T-cell (primary cell): Measurements from ENCODE around the gene ARHGAP40. TPM values are rescaled to one million over a fixed set of nuclear protein-coding genes. Genes with fewer than 3 reads are reported as not detected.
A peak's percentile ranks its signal among the peaks of the same experiment; 100 is the strongest.

Experiments
- ATAC-seq, 4 experiments: fragments of 200-7000 bp in 3 of 4; fragments of 150-1000 bp in 1 of 4; cut with Tn5 transposase; replicated peaks in 1 of 4; 1 replicate in 3 of 4; 2 replicates in 1 of 4; pipeline ENCODE4 v1.10.0; 2021; ENCODE audit warnings: moderate library complexity in 3 of 4, mild to moderate bottlenecking in 2 of 4, moderate number of reproducible peaks in 1 of 4
- CTCF ChIA-PET, 2 donors: fragments of 300-600 bp; sonication (Branson Sonifier 250); formaldehyde crosslinking; loops; one replicate each; lab custom pipeline; 2022; ENCODE audit warnings: antibody characterized with exemption in 2 of 2; lab: Charles Lee
- POLR2A ChIA-PET, 2 donors: fragments of 300-600 bp; sonication (Branson Sonifier 250); formaldehyde crosslinking; loops; one replicate each; lab custom pipeline; 2022; ENCODE audit warnings: antibody characterized with exemption in 2 of 2; lab: Charles Lee
- DNase-seq, 35 experiments: peaks; one replicate each; pipeline versions ENCODE4 v3.0.0 to v3.0.0-alpha.2; 2013 to 2023
- H3K27ac ChIP-seq: one replicate; pipeline ENCODE4 v1.5.1; 2013; ENCODE audit warnings: low read length
- H3K27me3 ChIP-seq, 2 experiments: replicated peaks in 1 of 2; 1 replicate in 1 of 2; 2 replicates in 1 of 2; pipeline versions ENCODE4 v1.6.1 to v1.7.0; 2013; ENCODE audit warnings: low read length in 1 of 2, mixed read lengths in 1 of 2; ENCODE audit not compliant: control insufficient read depth in 2 of 2, insufficient read depth in 2 of 2; ENCODE audit errors: extremely low read depth in 1 of 2
- H3K36me3 ChIP-seq, 2 donors: 1 replicate in 1 of 2; 2 replicates in 1 of 2; pipeline versions ENCODE4 v1.6.1 to v1.7.0; 2013; ENCODE audit warnings: low read length in 1 of 2; ENCODE audit not compliant: control insufficient read depth in 2 of 2, insufficient read depth in 1 of 2; ENCODE audit errors: extremely low read depth in 1 of 2
- H3K4me1 ChIP-seq, 2 experiments: 1 replicate in 1 of 2; 2 replicates in 1 of 2; pipeline versions ENCODE4 v1.6.1 to v1.7.0; 2013; ENCODE audit warnings: low read length in 2 of 2, mixed read lengths in 1 of 2; ENCODE audit not compliant: insufficient read depth in 2 of 2, control insufficient read depth in 1 of 2; ENCODE audit errors: extremely low read depth in 1 of 2
- H3K4me3 ChIP-seq, 2 donors: 1 replicate in 1 of 2; 2 replicates in 1 of 2; pipeline versions ENCODE4 v1.5.1 to v1.7.0; 2013; ENCODE audit warnings: mild to moderate bottlenecking in 2 of 2, low read length in 1 of 2, moderate library complexity in 1 of 2; ENCODE audit not compliant: control insufficient read depth in 1 of 2; ENCODE audit errors: extremely low read depth in 1 of 2
- H3K9me3 ChIP-seq: 2 replicates; pipeline ENCODE4 v1.7.0; 2013
- H3K27ac Mint-ChIP-seq, 2 donors: one replicate each; pipeline ENCODE4 v1.8.0; 2020 to 2021; ENCODE audit warnings: mild to moderate bottlenecking in 2 of 2, mixed read lengths in 2 of 2
- H3K27me3 Mint-ChIP-seq, 2 donors: one replicate each; pipeline ENCODE4 v1.8.0; 2021 to 2022; ENCODE audit warnings: mixed read lengths in 2 of 2
- H3K36me3 Mint-ChIP-seq: one replicate; pipeline ENCODE4 v1.8.0; 2021; ENCODE audit warnings: mixed read lengths
- H3K4me1 Mint-ChIP-seq, 3 donors: one replicate each; pipeline ENCODE4 v1.8.0; 2020 to 2022; ENCODE audit warnings: mixed read lengths in 3 of 3, mild to moderate bottlenecking in 1 of 3
- H3K4me3 Mint-ChIP-seq, 3 donors: one replicate each; pipeline ENCODE4 v1.8.0; 2020 to 2022; ENCODE audit warnings: mild to moderate bottlenecking in 3 of 3, mixed read lengths in 3 of 3, moderate library complexity in 3 of 3
- H3K9me3 Mint-ChIP-seq, 3 donors: one replicate each; pipeline ENCODE4 v1.8.0; 2020 to 2022; ENCODE audit warnings: mixed read lengths in 3 of 3
- WGBS: methylation state at CpG from one replicate; pipeline ENCODE4 v1.1.5; 2013; ENCODE audit warnings: missing lambda C conversion rate; ENCODE audit not compliant: insufficient coverage; 5-methylcytosine and 5-hydroxymethylcytosine counted together
- total RNA-seq, 35 experiments: library from RNA in 6 of 35; stranded (reverse) in 6 of 35; fragments of 120-200 nt in 1 of 35; gene quantifications; one replicate each; pipeline versions ENCODE4 v1.2.1 to v1.2.4 and lab custom pipeline; 2013 to 2026

ARHGAP40 gene
- total RNA-seq, 5 donors from 2014 or later (not counting 1 experiment from before 2014, with no cell fraction given), result 0.28 TPM; not detected in 4

DNA sequence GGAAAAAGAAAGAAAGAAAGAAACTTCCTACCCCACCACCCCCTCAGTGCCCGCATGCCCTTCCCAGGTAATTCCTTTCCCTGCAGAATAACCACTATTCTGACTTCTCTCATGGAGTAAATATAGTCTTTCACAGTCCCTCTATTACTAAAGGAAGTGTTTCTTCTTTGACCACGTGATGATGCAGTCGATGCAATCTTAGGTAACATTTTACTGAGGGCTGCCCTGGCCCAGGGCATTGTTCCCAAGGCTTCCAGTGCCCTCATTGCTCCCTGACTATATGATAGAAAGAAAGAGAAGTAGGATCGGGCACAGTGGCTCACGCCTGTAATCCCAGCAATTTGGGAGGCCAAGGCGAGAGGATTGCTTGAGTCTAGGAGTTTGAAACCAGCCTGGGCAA, 29.1 kb downstream of the ARHGAP40 start:
- DNase-seq, result no peak
- Mint-ChIP-seq H3K27ac (no peak overlapping the region), H3K4me3 (no peak overlapping the region), H3K4me1 (peaks cover 3 to 7% (median 5%) of the 10 kb centered on the region in 3 donors), H3K36me3 (no peaks in the 10 kb centered on the region), H3K9me3 (no peaks in the 10 kb centered on the region), H3K27me3 (peaks cover 16 to 17% of the 10 kb centered on the region in 2 donors)
- ChIA-PET CTCF (interaction anchor here in 1 of 2 donors (0.6 kb wide), 1 partner anchor 216 kb away, joined by 3 read pairs; no protein-coding TSS in a partner anchor), POLR2A (no interaction called here)
- Histone ChIP-seq H3K4me3 (no peak overlapping the region), H3K36me3 (no peaks in the 10 kb centered on the region), H3K27me3 (peaks cover 0 to 35% of the 10 kb centered on the region in 2 experiments), H3K27ac (no peak overlapping the region), H3K9me3 (no peaks in the 10 kb centered on the region), H3K4me1 (peaks cover 0 to 5% of the 10 kb centered on the region in 2 experiments)
- WGBS, result no CpG with 5 or more reads among the region's 6 CpGs
- ATAC-seq, result no peak

DNA sequence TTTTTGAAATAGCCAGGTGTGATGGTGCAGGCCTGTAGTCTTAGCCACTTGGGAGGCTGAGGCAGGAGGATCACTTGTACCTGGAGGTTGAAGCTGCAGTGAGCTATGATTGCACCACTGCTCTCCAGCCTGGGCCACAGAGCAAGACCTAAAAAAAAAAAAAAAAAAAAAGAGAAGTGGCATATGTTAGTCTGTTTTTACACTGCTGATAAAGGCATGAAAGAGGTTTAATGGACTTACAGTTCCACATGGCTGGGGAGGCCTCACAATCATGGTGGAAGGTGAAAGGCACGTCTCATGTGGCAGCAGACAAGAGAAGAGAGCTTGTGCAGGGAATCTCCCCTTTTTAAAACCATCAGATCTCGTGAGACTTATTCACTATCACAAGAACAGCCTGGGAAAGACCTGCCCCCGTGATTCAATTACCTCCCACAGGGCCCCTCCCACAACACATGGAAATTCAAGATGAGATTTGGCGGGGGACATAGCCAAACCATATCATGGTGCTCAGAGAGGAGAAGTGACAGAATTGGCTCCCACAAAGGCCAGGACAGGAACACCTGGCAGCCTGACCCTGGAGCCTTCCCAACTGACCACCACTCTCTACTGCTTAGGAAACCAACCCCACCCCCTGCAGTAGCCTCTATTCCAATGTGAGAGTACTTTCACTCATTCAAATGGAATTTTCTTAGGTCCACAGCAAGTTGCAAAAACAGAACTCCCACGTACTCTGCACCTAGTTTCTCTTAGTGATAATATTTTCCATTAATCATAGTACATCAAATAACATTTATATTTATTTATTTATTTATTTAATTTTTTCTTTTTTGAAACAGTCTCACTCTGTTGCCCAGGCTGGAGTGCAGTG, 29.8 kb downstream of the ARHGAP40 start:
- Histone ChIP-seq H3K4me1 (peaks cover 0 to 5% of the 10 kb centered on the region in 2 experiments), H3K4me3 (no peak overlapping the region), H3K36me3 (no peaks in the 10 kb centered on the region), H3K27ac (no peak overlapping the region), H3K9me3 (no peaks in the 10 kb centered on the region), H3K27me3 (peaks cover 0 to 35% of the 10 kb centered on the region in 2 experiments)
- peaks cover 5 to 7% (median 5%) of the 10 kb centered on the region in 3 donors for H3K4me1 Mint-ChIP-seq
- no peak overlapping the region for H3K4me3 Mint-ChIP-seq
- peaks cover 16 to 19% of the 10 kb centered on the region in 2 donors for H3K27me3 Mint-ChIP-seq
- WGBS, result 52% methylated on average over 2 of the region's 5 CpGs
- DNase-seq (no peak), ATAC-seq (no peak)
- H3K9me3 Mint-ChIP-seq, result no peaks in the 10 kb centered on the region
- no peak overlapping the region for H3K27ac Mint-ChIP-seq
- CTCF ChIA-PET, result interaction anchor here in 1 of 2 donors (0.6 kb wide), 1 partner anchor 215 kb away, joined by 3 read pairs; no protein-coding TSS in a partner anchor
- H3K36me3 Mint-ChIP-seq, result no peaks in the 10 kb centered on the region
- POLR2A ChIA-PET, result no interaction called here

DNA sequence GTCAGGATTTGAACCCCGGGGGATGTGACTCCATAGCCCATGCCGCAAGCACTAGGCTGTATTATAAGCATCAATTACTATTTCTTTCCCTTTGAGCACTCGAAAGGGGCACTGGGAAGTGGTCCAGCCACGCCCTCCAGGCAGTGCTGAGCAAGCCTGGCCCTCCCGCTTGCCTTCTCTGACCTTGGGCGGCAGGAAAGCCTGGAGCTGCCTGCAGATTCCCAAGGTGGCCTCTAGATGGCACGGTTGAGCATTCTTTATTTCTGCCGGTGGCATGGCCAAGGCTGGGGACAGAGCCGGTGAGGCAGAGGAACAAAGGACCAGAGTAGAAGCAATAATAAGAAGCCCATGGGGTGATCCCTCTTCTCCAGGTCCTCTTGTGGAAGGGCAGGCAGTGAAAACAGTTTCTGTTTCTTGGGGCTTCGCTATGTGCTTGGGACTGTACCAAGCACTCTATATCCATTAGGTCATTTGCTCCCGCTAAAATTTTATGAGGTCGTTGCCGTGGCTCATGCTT, 32.0 kb downstream of the ARHGAP40 start:
- CTCF ChIA-PET, result interaction anchor here in 1 of 2 donors (0.6 kb wide), 1 partner anchor 13 kb away, joined by 3 read pairs; no protein-coding TSS in a partner anchor
- POLR2A ChIA-PET, result interaction anchor here in 1 of 2 donors (0.7 kb wide), 1 partner anchor 200 kb away, joined by 3 read pairs; no protein-coding TSS in a partner anchor
- DNase-seq (peak in 34 of 35 experiments; percentile 8 to 71 (median 37)), ATAC-seq (peak; percentile 77 to 86 (median 82))
- Histone ChIP-seq H3K4me3 (no peak overlapping the region), H3K27ac (no peak overlapping the region), H3K4me1 (peaks cover 0 to 5% of the 10 kb centered on the region in 2 experiments), H3K27me3 (peaks cover 1 to 36% of the 10 kb centered on the region in 2 experiments), H3K36me3 (no peaks in the 10 kb centered on the region), H3K9me3 (no peaks in the 10 kb centered on the region)
- Mint-ChIP-seq H3K4me1 (peaks cover 5 to 7% (median 5%) of the 10 kb centered on the region in 3 donors), H3K27me3 (peaks cover 18 to 19% of the 10 kb centered on the region in 2 donors), H3K9me3 (no peaks in the 10 kb centered on the region), H3K27ac (no peak overlapping the region), H3K36me3 (no peaks in the 10 kb centered on the region), H3K4me3 (no peak overlapping the region)
- 3% methylated on average over 6 of the region's 13 CpGs for WGBS

DNA sequence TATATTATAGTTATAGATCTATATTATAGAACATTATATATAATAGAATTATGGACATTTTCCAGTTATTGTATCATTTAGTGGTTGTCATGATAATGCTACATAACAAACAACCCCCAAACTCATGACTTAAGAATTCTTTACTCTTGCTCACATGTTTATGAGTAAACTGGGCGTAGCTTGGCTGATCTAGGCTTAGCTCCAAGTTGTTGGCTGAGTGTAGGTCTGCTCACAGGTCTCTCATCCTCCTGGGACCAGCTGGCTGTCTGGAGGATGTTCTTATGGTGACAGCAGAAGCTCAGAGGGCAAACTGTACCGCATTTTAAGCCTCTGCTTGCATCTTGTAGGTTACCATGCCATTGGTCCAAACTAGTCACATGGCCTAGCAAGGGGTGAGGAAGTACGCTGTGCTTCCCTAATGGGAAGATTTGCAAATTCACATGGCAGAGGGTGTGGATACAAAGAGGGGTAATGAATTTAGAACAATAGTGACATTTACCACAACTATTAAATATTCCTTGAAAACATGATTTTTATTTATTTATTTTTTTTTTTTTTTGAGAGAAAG, 34.2 kb downstream of the ARHGAP40 start:
- Histone ChIP-seq H3K4me1 (peaks cover 0 to 5% of the 10 kb centered on the region in 2 experiments), H3K4me3 (no peak overlapping the region), H3K9me3 (no peaks in the 10 kb centered on the region), H3K27me3 (peaks cover 2 to 41% of the 10 kb centered on the region in 2 experiments), H3K27ac (no peak overlapping the region), H3K36me3 (no peaks in the 10 kb centered on the region)
- ChIA-PET POLR2A (no interaction called here), CTCF (interaction anchor here in 1 of 2 donors (0.6 kb wide), 1 partner anchor 120 kb away, joined by 3 read pairs; no protein-coding TSS in a partner anchor)
- 20% methylated on average over 1 of the region's 3 CpGs for WGBS
- Mint-ChIP-seq H3K36me3 (no peaks in the 10 kb centered on the region), H3K4me3 (no peak overlapping the region), H3K27ac (no peak overlapping the region), H3K9me3 (no peaks in the 10 kb centered on the region), H3K4me1 (peaks cover 5 to 7% (median 5%) of the 10 kb centered on the region in 3 donors), H3K27me3 (peaks cover 17 to 28% of the 10 kb centered on the region in 2 donors)
- ATAC-seq (no peak), DNase-seq (peak in 1 of 35 experiments; percentile 7)

DNA sequence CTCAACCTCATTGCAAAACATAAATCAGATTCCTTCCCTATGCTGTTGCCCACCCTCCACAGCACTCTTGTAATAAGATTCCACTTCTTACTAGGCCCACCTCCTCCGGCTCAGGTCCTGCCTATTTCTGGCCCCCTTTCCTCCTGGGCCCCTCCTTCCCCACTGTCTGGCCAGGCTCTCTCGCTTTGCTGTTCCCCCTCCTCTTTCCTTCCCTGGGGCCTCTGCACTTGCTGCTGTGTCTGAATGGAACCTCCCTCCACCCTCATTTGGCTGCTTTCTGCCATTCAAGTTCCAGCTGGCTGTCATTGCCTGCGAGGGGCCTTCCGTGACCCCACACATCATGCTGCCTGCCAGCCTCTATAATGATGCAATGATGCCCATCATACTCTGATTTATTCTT, 38.9 kb downstream of the ARHGAP40 start:
- Histone ChIP-seq H3K27me3 (peaks cover 4 to 40% of the 10 kb centered on the region in 2 experiments), H3K4me1 (no peaks in the 10 kb centered on the region), H3K36me3 (no peaks in the 10 kb centered on the region), H3K9me3 (no peaks in the 10 kb centered on the region), H3K4me3 (no peak overlapping the region), H3K27ac (no peak overlapping the region)
- CTCF ChIA-PET, result no interaction called here
- WGBS, result 53% methylated on average over 2 of the region's 4 CpGs
- Mint-ChIP-seq H3K36me3 (no peaks in the 10 kb centered on the region), H3K27me3 (peaks cover 28 to 36% of the 10 kb centered on the region in 2 donors), H3K27ac (peak overlapping the region in 1 of 2 donors; percentile 0), H3K4me1 (peaks cover 0 to 2% (median 0%) of the 10 kb centered on the region in 3 donors), H3K4me3 (no peak overlapping the region), H3K9me3 (no peaks in the 10 kb centered on the region)
- POLR2A ChIA-PET, result no interaction called here
- DNase-seq, result no peak
- no peak for ATAC-seq

DNA sequence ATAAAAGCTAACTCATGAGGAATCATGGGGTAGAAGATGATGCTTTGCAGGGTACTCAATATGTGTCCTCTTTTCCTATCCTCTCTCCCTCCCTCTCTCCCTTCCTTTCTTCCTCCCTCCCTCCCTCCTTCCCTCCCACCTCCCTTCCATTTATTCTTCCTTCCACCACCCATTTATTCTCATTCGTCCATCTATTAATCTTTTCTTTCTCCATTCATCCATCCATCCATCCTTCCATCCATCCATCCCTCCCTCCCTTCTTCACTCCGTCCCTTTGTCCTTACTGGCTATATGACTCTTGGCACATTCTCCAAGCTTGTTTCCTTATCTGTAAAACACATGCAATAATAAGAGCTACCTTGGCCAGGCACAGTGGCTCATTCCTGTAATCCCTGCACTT, 40.9 kb downstream of the ARHGAP40 start:
- H3K27me3 ChIP-seq, result peaks cover 4 to 56% of the 10 kb centered on the region in 2 experiments
- Mint-ChIP-seq H3K27me3 (peaks cover 36 to 55% of the 10 kb centered on the region in 2 donors), H3K4me1 (peaks cover 6 to 10% (median 9%) of the 10 kb centered on the region in 3 donors), H3K27ac (no peak overlapping the region), H3K36me3 (no peaks in the 10 kb centered on the region), H3K9me3 (no peaks in the 10 kb centered on the region), H3K4me3 (no peak overlapping the region)
- ChIA-PET POLR2A (no interaction called here), CTCF (interaction anchor here in 1 of 2 donors (1.1 kb wide), 1 partner anchor 110 kb away, joined by 5 read pairs; no protein-coding TSS in a partner anchor)
- DNase-seq (no peak), ATAC-seq (no peak)
- H3K4me3 ChIP-seq, result no peak overlapping the region
- H3K4me1 ChIP-seq, result peaks cover 0 to 11% of the 10 kb centered on the region in 2 experiments
- no peak overlapping the region for H3K27ac ChIP-seq
- no peaks in the 10 kb centered on the region for H3K36me3 ChIP-seq
- no peaks in the 10 kb centered on the region for H3K9me3 ChIP-seq
- 83% methylated on average over 2 of the region's 2 CpGs for WGBS
